HL-60 (cell line): ENCODE results near the gene BCHE.

Experiments
- DNase-seq, 2 experiments: peaks; one replicate each; pipeline ENCODE4 v3.0.0-alpha.2; 2010 to 2020; ENCODE audit warnings: low read depth in 1 of 2, low spot score in 1 of 2
- H3K27ac ChIP-seq: fragments of 250-450 bp; sonication (Bioruptor Pico); replicated peaks from 2 replicates; pipeline ENCODE4 v1.5.1; 2020; ENCODE audit warnings: mild to moderate bottlenecking, moderate library complexity
- H3K27me3 ChIP-seq: fragments of 250-450 bp; sonication (Bioruptor Pico); 2 replicates; pipeline ENCODE4 v1.5.1; 2021; ENCODE audit warnings: mild to moderate bottlenecking, moderate library complexity; ENCODE audit not compliant: insufficient read depth, poor library complexity, severe bottlenecking
- H3K4me3 ChIP-seq: replicated peaks from 2 replicates; pipeline ENCODE4 v1.5.1; 2011; ENCODE audit warnings: mild to moderate bottlenecking, control low read depth, low read length; ENCODE audit not compliant: insufficient read depth
- CTCF ChIP-seq: IDR thresholded peaks from one replicate; pipeline ENCODE4 v1.5.1; 2011; ENCODE audit warnings: low read length, control low read depth, inconsistent platforms; ENCODE audit not compliant: insufficient read depth
- GABPA ChIP-seq: IDR thresholded peaks from 2 replicates; pipeline ENCODE4 v1.6.1; 2012; ENCODE audit warnings: low read depth
- POLR2AphosphoS5 ChIP-seq: IDR thresholded peaks from 2 replicates; pipeline ENCODE4 v1.6.1; 2012; ENCODE audit warnings: low read depth
- REST ChIP-seq: IDR thresholded peaks from 2 replicates; pipeline ENCODE4 v1.6.1; 2012; ENCODE audit warnings: low read depth; ENCODE audit not compliant: insufficient replicate concordance
- SPI1 ChIP-seq: IDR thresholded peaks from 2 replicates; pipeline ENCODE4 v1.6.1; 2012; ENCODE audit warnings: low read depth, mild to moderate bottlenecking, borderline replicate concordance

The BCHE gene

GRCh38 chr3:165725296-165725695 is 111.9 kb downstream of the BCHE start:
- TF ChIP-seq REST (no peak), POLR2AphosphoS5 (no peak), CTCF (no peak), SPI1 (no peak), GABPA (no peak)
- H3K27me3 ChIP-seq: no peaks in the 10 kb centered on the region
- no peak for DNase-seq
- no peak overlapping the region for H3K4me3 ChIP-seq
- no peak overlapping the region for H3K27ac ChIP-seq
